ENCODE data around the gene GXYLT1.

DNA sequence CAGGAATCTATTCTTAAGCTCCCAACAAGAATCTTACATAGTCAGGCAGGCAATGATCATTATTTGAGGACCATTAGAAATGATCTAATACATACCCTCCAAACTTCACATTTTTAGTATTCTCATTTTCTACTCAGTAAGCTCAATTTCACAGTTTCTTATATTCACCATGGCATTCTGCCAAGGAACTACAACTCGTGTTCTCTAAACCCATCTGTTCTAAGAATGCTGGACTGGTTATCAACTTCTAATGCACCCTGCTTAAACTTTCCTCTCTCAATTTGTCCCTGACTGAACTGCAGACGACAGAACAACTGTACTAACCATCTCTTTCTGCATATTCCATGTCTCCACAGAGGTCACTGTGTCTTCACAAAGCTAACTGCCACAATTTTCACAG, 58.6 kb downstream of the GXYLT1 start:
- no peak for TF ChIP-seq POLR2AphosphoS5 (IDR thresholded peaks at IDR 0.05)
- TF ChIP-seq, protein P1, sequence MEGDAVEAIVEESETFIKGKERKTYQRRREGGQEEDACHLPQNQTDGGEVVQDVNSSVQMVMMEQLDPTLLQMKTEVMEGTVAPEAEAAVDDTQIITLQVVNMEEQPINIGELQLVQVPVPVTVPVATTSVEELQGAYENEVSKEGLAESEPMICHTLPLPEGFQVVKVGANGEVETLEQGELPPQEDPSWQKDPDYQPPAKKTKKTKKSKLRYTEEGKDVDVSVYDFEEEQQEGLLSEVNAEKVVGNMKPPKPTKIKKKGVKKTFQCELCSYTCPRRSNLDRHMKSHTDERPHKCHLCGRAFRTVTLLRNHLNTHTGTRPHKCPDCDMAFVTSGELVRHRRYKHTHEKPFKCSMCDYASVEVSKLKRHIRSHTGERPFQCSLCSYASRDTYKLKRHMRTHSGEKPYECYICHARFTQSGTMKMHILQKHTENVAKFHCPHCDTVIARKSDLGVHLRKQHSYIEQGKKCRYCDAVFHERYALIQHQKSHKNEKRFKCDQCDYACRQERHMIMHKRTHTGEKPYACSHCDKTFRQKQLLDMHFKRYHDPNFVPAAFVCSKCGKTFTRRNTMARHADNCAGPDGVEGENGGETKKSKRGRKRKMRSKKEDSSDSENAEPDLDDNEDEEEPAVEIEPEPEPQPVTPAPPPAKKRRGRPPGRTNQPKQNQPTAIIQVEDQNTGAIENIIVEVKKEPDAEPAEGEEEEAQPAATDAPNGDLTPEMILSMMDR (IDR thresholded peaks at IDR 0.05; ENCODE audit: poor library complexity, severe bottlenecking) = no peak
